Cardiac muscle cell (in vitro differentiated cells and primary cell): ENCODE results near the gene BICD1. TPM values are rescaled to one million over a fixed set of nuclear protein-coding genes. Genes with fewer than 3 reads are reported as not detected.
A peak's percentile ranks its signal among the peaks of the same experiment; 100 is the strongest.

Source experiments
- DNase-seq, 2 donors: peaks; one replicate each; pipeline versions ENCODE4 v3.0.0 to v3.0.0-alpha.2; 2010 to 2017; ENCODE audit warnings: low read depth in 1 of 2, low spot score in 1 of 2
- H3K27ac ChIP-seq: fragments of 200-600 bp; sonication (generic); 2 replicates; pipeline ENCODE4 v1.5.1; 2016
- H3K27me3 ChIP-seq: fragments of 200-600 bp; sonication (generic); 2 replicates; pipeline ENCODE4 v1.6.0; 2016; ENCODE audit warnings: control low read depth
- H3K36me3 ChIP-seq: fragments of 200-600 bp; sonication (generic); 2 replicates; pipeline ENCODE4 v1.5.1; 2016; ENCODE audit warnings: control low read depth
- H3K4me1 ChIP-seq: fragments of 200-600 bp; sonication (generic); 2 replicates; pipeline ENCODE4 v1.8.1; 2017; ENCODE audit warnings: low read depth, mild to moderate bottlenecking, mixed run types
- H3K4me3 ChIP-seq: fragments of 200-600 bp; sonication (generic); 2 replicates; pipeline ENCODE4 v1.5.1; 2016; ENCODE audit warnings: mild to moderate bottlenecking
- H3K9me3 ChIP-seq: fragments of 200-600 bp; sonication (generic); 2 replicates; pipeline ENCODE4 v1.5.1; 2017; ENCODE audit warnings: low read depth, mild to moderate bottlenecking, control low read depth
- CTCF ChIP-seq: IDR thresholded peaks from 2 replicates; pipeline ENCODE4 v1.5.1; 2012; ENCODE audit warnings: low read depth, mild to moderate bottlenecking, low read length
- polyA plus RNA-seq: library from polyadenylated mRNA; unstranded; fragments of >200 nt; fragmentation: Nextera tagmentation; extraction: Ambion mirVana; gene quantifications from 2 replicates; pipeline ENCODE4 v1.2.1, GENCODE V29; 2016
- total RNA-seq: library from RNA; depleted of rRNA; stranded (reverse); fragments of >200 nt; gene quantifications from 2 replicates; pipeline ENCODE4 v1.2.3, GENCODE V29; 2016

BICD1 gene
- total and polyA plus RNA-seq, 2 experiments from 2014 or later = 13.3 to 16.6 TPM

DNA sequence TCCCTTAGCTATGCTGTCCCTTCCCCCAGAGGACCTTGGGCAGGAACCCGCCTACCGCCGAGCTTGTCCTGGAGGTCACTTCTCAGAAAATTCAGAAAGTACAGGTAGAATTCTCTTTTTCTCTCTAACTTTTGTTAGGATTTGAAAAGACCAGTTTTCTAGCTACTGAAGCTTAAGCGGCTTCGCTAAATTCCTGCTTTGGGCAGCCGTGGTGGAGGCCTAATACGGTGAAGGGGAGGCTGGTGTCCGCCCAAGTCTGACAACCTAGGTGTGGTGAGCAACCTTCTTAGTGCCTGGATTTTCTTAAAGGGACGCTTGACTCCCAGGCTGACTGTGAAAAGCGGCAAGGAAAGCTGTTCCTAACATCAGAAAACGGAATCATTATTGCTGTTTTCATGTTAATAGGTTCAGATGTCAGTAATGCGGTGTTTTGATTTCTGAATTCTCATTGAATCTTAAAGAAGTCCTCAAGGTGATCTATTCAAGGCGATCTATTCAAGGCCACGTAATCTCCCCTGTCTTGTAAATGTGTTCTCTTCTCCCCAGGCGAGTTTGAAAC, 293.5 kb downstream of the BICD1 start:
- no peak overlapping the region for H3K27ac ChIP-seq

DNA sequence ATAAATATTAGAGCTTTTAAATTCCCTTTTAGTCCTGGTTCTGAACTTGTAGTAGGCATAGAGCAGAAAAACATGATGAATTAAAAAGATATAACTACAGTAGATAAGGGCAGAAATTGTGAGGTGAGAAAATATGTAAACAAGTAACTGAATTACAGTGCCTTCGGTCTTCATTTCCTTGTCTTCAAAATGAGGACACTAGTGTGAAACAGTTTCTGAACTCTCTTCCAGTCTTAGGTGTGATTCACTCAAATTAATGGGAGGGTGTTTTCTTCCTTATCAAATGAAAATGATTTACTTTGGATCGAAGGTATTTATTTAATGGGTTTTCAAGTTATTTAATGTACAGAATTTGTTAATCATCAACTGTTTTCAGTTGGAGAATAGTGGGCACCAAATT, 294.2 kb downstream of the BICD1 start:
- H3K36me3 ChIP-seq = no peaks in the 10 kb centered on the region
- no peak for DNase-seq
- H3K27me3 ChIP-seq = peaks cover 14% of the 10 kb centered on the region
- H3K4me1 ChIP-seq = no peaks in the 10 kb centered on the region
- H3K4me3 ChIP-seq = no peak overlapping the region
- no peak for TF ChIP-seq CTCF
- H3K27ac ChIP-seq = no peak overlapping the region
- H3K9me3 ChIP-seq = no peaks in the 10 kb centered on the region

More for the DNA sequence above, 293.5 kb downstream of the BICD1 start:
- H3K9me3 ChIP-seq = no peaks in the 10 kb centered on the region
- H3K27me3 ChIP-seq = peaks cover 14% of the 10 kb centered on the region
- TF ChIP-seq CTCF = no peak
- H3K36me3 ChIP-seq = no peaks in the 10 kb centered on the region
- no peaks in the 10 kb centered on the region for H3K4me1 ChIP-seq
- H3K4me3 ChIP-seq = peak overlapping the region; percentile 72
- DNase-seq = peak in 1 of 2 donors; percentile 38

- Histone ChIP-seq H3K4me3 (no peak overlapping the region), H3K36me3 (no peaks in the 10 kb centered on the region), H3K27ac (no peak overlapping the region), H3K27me3 (peaks cover 14% of the 10 kb centered on the region), H3K4me1 (no peaks in the 10 kb centered on the region), H3K9me3 (no peaks in the 10 kb centered on the region)
- no peak for TF ChIP-seq CTCF
- no peak for DNase-seq
Measured at GRCh38 chr12:32402170-32402569, 295.5 kb downstream of the BICD1 start.

DNA sequence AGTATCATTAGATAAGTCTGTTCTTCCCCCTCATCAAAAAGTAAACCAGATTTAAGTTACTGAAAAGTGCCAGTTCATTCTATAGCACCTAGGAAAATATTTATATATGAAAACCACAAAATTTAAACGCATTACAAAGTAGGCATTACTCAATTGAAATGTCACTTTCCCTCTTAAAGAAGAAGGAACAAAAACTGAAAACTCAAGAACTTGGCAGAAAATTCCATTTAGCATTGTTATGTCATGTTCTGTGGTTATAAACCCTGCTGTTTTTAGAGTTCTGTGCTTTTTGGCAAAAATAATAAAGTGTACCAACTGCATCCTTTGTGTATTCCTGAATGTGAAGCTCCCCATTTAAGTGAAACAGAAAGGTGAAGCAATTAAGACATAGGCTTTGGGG, 296.3 kb downstream of the BICD1 start:
- DNase-seq = no peak
- H3K27me3 ChIP-seq = peaks cover 14% of the 10 kb centered on the region
- no peak for TF ChIP-seq CTCF
- no peaks in the 10 kb centered on the region for H3K9me3 ChIP-seq
- H3K4me1 ChIP-seq = no peaks in the 10 kb centered on the region
- H3K36me3 ChIP-seq = no peaks in the 10 kb centered on the region
- H3K27ac ChIP-seq = no peak overlapping the region
- H3K4me3 ChIP-seq = no peak overlapping the region

DNA sequence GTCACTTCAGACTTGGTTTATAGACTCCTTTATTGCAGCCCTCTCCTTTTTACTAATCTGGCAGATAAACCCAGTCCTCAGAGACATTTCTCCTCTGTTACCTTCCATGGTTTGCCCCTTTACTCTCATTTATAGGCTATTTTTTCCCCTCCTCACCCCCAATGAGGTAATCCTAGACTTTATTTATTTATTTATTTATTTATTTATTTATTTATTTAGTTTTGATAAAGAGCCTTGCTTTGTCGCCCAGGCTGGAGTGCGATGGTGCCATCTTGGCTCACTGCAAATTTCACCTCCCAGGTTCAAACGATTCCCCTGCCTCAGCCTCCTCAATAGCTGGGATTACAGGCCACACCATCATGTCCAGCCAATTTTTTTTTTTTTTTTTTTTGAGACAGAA, 301.1 kb downstream of the BICD1 start:
- DNase-seq = no peak
- no peaks in the 10 kb centered on the region for H3K4me1 ChIP-seq
- no peak for TF ChIP-seq CTCF
- H3K36me3 ChIP-seq = no peaks in the 10 kb centered on the region
- H3K27me3 ChIP-seq = no peaks in the 10 kb centered on the region
- H3K27ac ChIP-seq = no peak overlapping the region
- H3K9me3 ChIP-seq = no peaks in the 10 kb centered on the region
- H3K4me3 ChIP-seq = no peak overlapping the region

DNA sequence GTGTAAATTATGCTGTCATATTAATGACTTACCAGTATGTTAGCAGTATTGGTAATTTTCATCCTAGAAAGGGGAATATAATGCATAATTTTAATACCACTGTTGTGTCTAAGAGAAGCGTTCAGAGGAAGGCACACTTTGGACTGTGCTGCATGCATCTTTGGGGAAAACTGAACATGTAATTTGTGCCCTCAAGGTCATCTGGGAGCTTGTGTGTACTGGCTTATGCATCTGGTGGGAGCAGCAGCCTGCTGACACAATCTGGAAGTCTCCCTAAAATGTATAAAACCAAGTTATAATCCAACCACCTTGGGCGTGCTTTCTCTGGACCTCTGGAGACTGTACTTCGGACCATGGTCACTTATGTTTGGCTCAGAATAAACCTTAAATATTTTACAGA, 306.8 kb downstream of the BICD1 start:
- H3K9me3 ChIP-seq = no peaks in the 10 kb centered on the region
- no peak for DNase-seq
- H3K27ac ChIP-seq = peak overlapping the region; percentile 43
- H3K4me3 ChIP-seq = no peak overlapping the region
- H3K36me3 ChIP-seq = no peaks in the 10 kb centered on the region
- no peaks in the 10 kb centered on the region for H3K4me1 ChIP-seq
- no peaks in the 10 kb centered on the region for H3K27me3 ChIP-seq
- TF ChIP-seq CTCF = no peak
